ENCODE data around the gene CELA2A. TPM values are rescaled to one million over a fixed set of nuclear protein-coding genes. Genes with fewer than 3 reads are reported as not detected.

The CELA2A gene
- total RNA-seq, 4 donors from 2014 or later, result not detected

DNA sequence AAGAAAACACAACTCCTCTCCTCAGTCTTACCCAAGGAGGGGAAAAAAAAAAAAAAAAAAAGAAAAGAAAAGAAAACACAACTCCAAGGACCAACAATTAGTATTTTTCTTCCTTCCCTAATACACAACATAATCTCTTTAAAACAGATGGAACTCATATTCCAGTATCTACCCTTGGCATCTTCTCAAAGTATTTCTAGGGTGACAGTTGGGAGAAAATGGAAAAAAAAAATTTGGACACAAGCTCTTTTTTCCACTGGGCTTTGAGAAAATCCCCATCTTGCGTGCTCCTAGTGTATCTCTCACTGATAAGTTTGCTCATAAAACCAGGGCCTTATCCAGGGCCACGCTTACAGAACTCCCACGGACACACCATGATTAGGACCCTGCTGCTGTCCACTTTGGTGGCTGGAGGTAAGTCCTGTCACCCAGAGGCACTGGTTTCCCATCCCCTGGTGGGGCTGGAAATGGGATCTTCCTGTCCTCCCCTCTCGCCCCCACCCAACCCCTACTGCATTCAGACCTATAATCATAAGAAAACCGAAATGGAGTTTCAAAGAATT, 19.3 kb downstream of the CELA2A start, which contains the start of gene CELA2B:
CELA2B (plus strand) TSS at position 353 of the 563 bp plus-strand sequence; CDS start at position 375, 22 bp downstream.
- no peak for TF ChIP-seq CTCF (IDR thresholded peaks at IDR 0.05; ENCODE audit: low read depth)

DNA sequence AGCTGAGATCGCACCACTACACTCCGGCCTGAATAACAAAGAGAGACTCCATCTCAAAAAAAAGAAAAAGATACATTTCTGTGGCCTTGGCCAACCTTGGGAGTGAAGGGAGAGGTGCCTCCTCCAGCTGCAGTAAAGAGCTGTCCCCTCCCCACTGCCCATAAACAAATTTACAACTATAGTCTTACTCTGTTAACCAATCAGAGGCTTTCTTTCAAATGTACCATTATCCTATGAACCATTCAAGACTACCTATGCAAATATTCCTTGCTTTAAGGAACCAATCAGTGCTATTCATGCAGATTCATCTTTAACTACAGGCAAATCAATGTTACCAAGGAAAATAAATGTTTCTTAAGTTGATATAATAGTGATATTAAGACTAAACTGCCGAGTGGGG, 20.4 kb downstream of the CELA2A start:
- no peak for TF ChIP-seq CTCF (IDR thresholded peaks at IDR 0.05; ENCODE audit: low read depth)

DNA sequence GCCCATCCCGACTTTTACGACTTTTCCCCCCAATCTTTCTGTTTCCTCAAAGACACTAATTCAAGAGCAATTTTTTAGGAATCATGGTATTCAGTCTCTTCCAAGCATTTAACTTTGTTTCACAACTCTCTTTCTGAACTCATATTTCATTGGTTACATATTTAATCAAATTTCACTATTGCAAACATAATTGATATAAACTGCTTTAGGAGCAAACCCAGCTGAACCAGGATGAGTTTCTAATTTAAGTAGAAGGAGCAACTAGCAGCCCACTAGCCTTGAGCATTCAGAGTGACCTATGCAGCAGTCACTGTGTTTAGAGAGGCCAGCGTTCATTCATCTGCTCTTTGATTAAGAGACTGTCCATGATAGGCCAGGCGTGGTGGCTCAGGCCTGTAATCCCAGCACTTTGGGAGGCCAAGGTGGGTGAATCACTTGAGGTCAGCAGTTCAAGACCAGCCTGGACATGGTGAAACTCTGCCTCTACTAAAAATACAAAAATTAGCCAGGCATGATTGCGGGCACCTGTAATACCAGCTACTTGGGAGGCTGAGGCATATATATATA, 21.2 kb downstream of the CELA2A start:
- TF ChIP-seq CTCF (IDR thresholded peaks at IDR 0.05; ENCODE audit: low read depth), result no peak

- no peak for TF ChIP-seq CTCF (IDR thresholded peaks at IDR 0.05; ENCODE audit: low read depth)
These were observed 23.3 kb downstream of the CELA2A start for GRCh38 chr1:15479654-15480347.

- no peak for TF ChIP-seq CTCF (IDR thresholded peaks at IDR 0.05; ENCODE audit: low read depth)
These were observed 27.4 kb downstream of the CELA2A start for GRCh38 chr1:15483971-15484370.

DNA sequence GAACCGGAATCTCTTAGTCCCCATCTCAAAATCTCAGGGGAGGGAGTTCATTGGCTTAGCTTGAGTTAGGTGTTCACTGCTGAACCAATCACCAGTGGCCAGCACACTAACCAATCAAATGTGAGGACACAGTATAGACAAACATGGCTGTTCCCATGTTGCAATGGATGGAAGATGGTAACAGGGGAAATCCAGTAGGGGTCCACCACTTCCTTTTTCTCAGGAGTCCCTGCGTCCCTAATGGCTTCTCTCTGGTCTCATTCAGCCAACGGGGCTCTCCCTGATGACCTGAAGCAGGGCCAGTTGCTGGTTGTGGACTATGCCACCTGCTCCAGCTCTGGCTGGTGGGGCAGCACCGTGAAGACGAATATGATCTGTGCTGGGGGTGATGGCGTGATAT, 29.1 kb downstream of the CELA2A start:
- TF ChIP-seq CTCF (IDR thresholded peaks at IDR 0.05; ENCODE audit: low read depth), result no peak

GRCh38 chr1:15488371-15488770, 31.8 kb downstream of the CELA2A start:
- TF ChIP-seq CTCF (IDR thresholded peaks at IDR 0.05; ENCODE audit: low read depth), result no peak
